ENCODE measurements around the gene PGAM2.

The PGAM2 gene

GRCh38 chr7:44103566-44103922, 38.2 kb upstream of the PGAM2 start:
- no peak for DNase-seq (ENCODE audit: low read depth)

- no peak for DNase-seq (ENCODE audit: low read depth)
These were observed 37.6 kb upstream of the PGAM2 start for GRCh38 chr7:44102846-44103565.

- DNase-seq (ENCODE audit: low read depth) = peak; percentile 96
These were observed 36.8 kb upstream of the PGAM2 start for GRCh38 chr7:44101966-44102845.

- no peak for DNase-seq (ENCODE audit: low read depth)
These were observed 36.1 kb upstream of the PGAM2 start for GRCh38 chr7:44101303-44101965.

- peak; percentile 92 for DNase-seq (ENCODE audit: low read depth)
These were observed 35.3 kb upstream of the PGAM2 start for GRCh38 chr7:44100458-44101302.

- no peak for DNase-seq (ENCODE audit: low read depth)
These were observed 34.3 kb upstream of the PGAM2 start for GRCh38 chr7:44099669-44100068.

- DNase-seq (ENCODE audit: low read depth) = no peak
These were observed 33.0 kb upstream of the PGAM2 start for GRCh38 chr7:44098092-44099068.

- DNase-seq (ENCODE audit: low read depth) = no peak
These were observed 31.9 kb upstream of the PGAM2 start for GRCh38 chr7:44097064-44097932.

GRCh38 chr7:44096326-44096881, 31.0 kb upstream of the PGAM2 start:
- no peak for DNase-seq (ENCODE audit: low read depth)

- DNase-seq (ENCODE audit: low read depth) = no peak
These were observed 30.4 kb upstream of the PGAM2 start for GRCh38 chr7:44095781-44096180.

GRCh38 chr7:44094883-44095592, 29.7 kb upstream of the PGAM2 start:
- DNase-seq (ENCODE audit: low read depth) = no peak

- no peak for DNase-seq (ENCODE audit: low read depth)
These were observed 29.0 kb upstream of the PGAM2 start for GRCh38 chr7:44094365-44094764.

- no peak for DNase-seq (ENCODE audit: low read depth)
These were observed 27.8 kb upstream of the PGAM2 start for GRCh38 chr7:44093102-44093641.

GRCh38 chr7:44087911-44088838, 22.8 kb upstream of the PGAM2 start:
- peak; percentile 98 for DNase-seq (ENCODE audit: low read depth)

- no peak for DNase-seq (ENCODE audit: low read depth)
These were observed 21.3 kb upstream of the PGAM2 start for GRCh38 chr7:44086627-44087026.

- DNase-seq (ENCODE audit: low read depth) = no peak
These were observed 20.2 kb upstream of the PGAM2 start for GRCh38 chr7:44085546-44085945.

- peak; percentile 66 for DNase-seq (ENCODE audit: low read depth)
These were observed 19.3 kb upstream of the PGAM2 start for GRCh38 chr7:44084701-44085100.

Data from fibroblast of gingiva (primary cell).